Activated naive CD8-positive, alpha-beta T cell (primary cell): ENCODE measurements around the gene PLA2G4B.
A peak's percentile ranks its signal among the peaks of the same experiment; 100 is the strongest.

ENCODE experiments used
- H3K27ac Mint-ChIP-seq: one replicate; pipeline ENCODE4 v1.8.0; 2021; ENCODE audit warnings: mixed read lengths
- H3K27me3 Mint-ChIP-seq: one replicate; pipeline ENCODE4 v1.8.0; 2021; ENCODE audit warnings: mixed read lengths
- H3K36me3 Mint-ChIP-seq: one replicate; pipeline ENCODE4 v1.8.0; 2021; ENCODE audit warnings: mixed read lengths
- H3K4me1 Mint-ChIP-seq: one replicate; pipeline ENCODE4 v1.8.0; 2021; ENCODE audit warnings: low read depth, mixed read lengths
- H3K4me3 Mint-ChIP-seq: one replicate; pipeline ENCODE4 v1.8.0; 2021; ENCODE audit warnings: mild to moderate bottlenecking, mixed read lengths
- H3K9me3 Mint-ChIP-seq: one replicate; pipeline ENCODE4 v1.8.0; 2021; ENCODE audit warnings: low read depth, mixed read lengths

The PLA2G4B gene

DNA sequence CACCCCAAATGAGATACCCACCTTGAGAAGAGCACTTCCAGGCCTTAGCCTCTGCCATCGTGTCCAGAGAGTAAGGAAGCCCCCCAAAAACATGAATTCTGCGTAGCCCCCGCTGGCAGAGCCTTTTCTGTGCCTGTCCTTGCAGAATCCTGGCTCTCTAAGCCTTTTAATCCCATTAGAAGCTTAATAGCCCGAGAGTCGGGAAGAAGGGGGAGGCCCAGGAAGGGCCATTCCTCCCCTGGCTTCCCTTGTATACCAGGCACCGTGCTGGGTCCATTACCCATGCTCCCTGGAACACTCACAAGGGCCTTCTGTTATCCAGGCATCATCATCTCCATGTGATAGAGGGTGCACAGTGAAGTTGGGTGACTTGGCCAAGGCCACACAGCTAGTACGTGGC is 48.1 kb downstream of the PLA2G4B start:
- H3K4me3 Mint-ChIP-seq, result no peak overlapping the region
- H3K9me3 Mint-ChIP-seq, result no peaks in the 10 kb centered on the region
- no peak overlapping the region for H3K27ac Mint-ChIP-seq
- H3K4me1 Mint-ChIP-seq, result peaks cover 13% of the 10 kb centered on the region
- H3K27me3 Mint-ChIP-seq, result no peaks in the 10 kb centered on the region
- H3K36me3 Mint-ChIP-seq, result peaks cover 2% of the 10 kb centered on the region

DNA sequence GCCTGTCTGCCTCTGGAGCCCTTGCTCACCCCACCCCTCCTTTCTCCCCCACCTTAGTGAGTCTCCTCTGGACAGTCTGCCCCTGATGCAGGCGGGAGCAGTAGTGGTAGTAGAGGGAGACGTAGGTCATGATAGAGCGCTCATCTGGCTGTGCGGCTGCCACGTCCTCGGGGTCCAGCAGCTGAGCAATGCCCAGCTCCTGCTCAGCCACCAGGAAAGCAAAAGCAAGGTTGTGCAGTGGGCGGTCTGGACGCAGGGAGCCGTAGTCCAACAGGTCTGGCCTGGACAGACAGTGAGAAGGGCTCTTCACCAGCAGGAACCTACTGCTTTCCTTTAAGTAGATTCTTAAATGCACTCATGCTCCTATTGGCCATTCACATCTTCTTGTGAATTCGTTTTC is 48.5 kb downstream of the PLA2G4B start:
- no peaks in the 10 kb centered on the region for H3K27me3 Mint-ChIP-seq
- H3K27ac Mint-ChIP-seq, result no peak overlapping the region
- peaks cover 2% of the 10 kb centered on the region for H3K36me3 Mint-ChIP-seq
- H3K4me1 Mint-ChIP-seq, result peaks cover 13% of the 10 kb centered on the region
- no peaks in the 10 kb centered on the region for H3K9me3 Mint-ChIP-seq
- no peak overlapping the region for H3K4me3 Mint-ChIP-seq

DNA sequence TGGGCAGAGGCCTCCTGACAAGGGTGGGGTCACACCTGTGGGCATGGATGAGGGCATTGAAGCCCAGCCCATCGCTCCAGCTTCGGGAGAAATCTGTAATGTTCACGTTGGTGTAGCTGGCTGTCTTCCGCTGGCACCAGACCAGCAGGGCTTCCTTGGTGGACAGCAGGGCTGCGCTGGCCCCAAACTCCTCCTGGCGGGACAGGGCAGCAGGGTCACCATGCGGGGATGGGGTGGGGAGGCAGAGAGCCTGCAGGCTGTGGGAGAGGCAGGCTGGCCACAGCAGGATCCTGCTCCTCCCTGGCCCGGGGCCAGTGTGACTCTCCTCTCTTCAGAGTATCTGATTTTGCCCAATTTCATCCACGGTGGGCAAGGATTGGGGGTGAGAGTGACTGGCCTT is 49.2 kb downstream of the PLA2G4B start:
- H3K4me3 Mint-ChIP-seq, result no peak overlapping the region
- H3K36me3 Mint-ChIP-seq, result peaks cover 2% of the 10 kb centered on the region
- H3K27ac Mint-ChIP-seq, result no peak overlapping the region

DNA sequence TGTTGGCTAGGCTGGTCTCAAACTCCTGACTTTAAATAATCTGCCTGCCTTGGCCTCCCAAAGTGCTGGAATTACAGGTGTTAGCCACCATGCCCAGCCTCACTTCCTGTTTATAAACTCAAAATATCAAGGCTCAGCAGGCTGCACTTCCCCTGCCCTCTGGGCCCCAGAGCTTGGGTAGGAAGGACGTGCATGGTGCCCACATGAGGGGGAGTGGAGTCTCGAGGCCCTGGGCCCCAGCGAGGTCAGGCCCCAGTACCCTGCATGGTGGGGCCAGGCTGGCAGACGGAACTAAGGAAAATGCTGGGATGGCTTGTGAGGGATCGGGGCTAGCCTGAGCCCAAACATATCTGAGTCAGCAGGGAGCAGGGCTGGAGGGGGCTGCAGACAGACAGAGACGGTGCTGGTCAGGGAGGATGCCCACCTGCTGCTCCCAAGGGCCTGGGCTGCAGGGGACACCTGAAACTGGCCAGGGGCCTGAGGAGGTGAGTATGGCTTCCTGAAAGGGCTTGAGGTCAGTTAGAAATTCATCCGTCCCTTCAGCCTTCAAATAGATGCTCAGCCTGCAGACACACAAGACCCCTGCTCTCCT is 50.1 kb downstream of the PLA2G4B start:
- Mint-ChIP-seq H3K9me3 (no peaks in the 10 kb centered on the region), H3K4me1 (peaks cover 25% of the 10 kb centered on the region), H3K27me3 (no peaks in the 10 kb centered on the region), H3K4me3 (no peak overlapping the region), H3K27ac (no peak overlapping the region), H3K36me3 (peaks cover 2% of the 10 kb centered on the region)

More for the DNA sequence above, 49.2 kb downstream of the PLA2G4B start:
- peaks cover 17% of the 10 kb centered on the region for H3K4me1 Mint-ChIP-seq
- H3K9me3 Mint-ChIP-seq, result no peaks in the 10 kb centered on the region
- no peaks in the 10 kb centered on the region for H3K27me3 Mint-ChIP-seq

DNA sequence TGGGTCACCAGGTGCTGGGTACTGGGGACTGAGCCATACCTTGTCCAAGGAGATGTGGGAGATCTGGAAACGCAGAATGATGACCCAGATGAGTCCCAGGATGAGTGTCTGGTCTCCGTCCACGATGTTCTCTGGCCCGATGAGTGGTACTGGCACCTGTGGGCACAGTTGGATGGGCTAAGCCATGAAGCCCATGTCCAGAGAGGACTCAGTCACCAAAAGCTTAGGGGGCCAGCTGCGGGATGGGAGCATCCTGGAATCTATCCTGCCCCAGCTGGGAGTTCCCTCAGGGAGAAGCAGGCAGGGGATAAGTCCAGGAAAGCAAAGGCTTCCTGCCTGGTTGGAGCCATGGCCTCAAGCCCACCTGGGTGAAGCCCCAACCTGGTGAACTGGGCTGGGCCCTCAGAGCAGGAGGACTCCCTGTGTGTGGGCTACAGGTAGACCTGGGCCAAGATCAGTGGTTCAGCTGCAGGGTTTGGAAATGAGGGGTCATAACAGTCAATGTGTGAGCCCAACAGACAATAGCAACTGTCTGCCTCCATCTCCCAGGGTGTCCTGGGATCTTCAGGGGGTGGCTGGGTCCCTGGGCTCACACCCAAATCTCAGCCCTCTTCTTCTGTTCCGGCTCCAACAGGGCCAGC is 51.5 kb downstream of the PLA2G4B start:
- Mint-ChIP-seq H3K36me3 (peaks cover 2% of the 10 kb centered on the region), H3K4me1 (peaks cover 37% of the 10 kb centered on the region), H3K27ac (no peak overlapping the region), H3K9me3 (no peaks in the 10 kb centered on the region), H3K27me3 (no peaks in the 10 kb centered on the region), H3K4me3 (no peak overlapping the region)

DNA sequence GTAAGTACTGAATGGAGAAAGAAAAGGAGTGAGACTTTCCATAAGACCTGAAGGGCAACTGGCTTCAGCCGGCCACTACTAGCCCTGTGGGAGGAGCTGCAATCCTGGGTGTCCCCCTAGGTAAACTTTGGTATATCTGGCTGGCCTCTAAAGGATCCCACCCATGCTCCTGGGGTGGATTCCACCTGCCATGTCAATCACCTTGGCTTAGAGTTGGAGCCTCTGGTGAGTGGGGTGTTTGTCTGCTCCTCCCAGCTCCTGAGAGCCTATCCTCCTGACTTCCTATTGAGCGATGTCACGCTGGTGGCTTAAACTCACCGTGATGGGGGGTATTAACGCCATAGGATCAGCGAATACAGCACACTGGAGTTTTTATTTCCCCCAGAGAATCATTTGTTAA is 52.6 kb downstream of the PLA2G4B start:
- H3K27ac Mint-ChIP-seq, result no peak overlapping the region
- peaks cover 42% of the 10 kb centered on the region for H3K4me1 Mint-ChIP-seq

DNA sequence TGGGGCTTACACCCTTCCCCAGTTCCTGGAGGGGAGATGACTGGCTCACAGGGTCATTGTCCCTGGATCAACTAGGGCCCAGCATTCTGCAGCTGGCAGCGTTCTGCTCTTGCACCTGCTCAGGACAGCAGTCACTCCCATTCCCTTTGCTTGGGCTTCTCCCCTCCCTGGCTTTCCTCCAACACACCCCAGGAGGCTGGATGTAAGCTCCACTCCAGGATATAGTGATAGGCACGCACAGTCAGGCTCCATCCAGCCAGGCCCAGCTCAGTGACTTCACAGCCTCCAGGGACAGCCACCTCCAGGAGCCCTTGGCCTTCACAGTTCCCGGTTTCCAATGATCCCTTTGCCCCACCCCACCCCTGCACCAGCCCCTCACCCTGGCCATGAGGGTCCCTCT is 53.3 kb downstream of the PLA2G4B start:
- Mint-ChIP-seq H3K4me3 (no peak overlapping the region), H3K4me1 (peaks cover 43% of the 10 kb centered on the region), H3K9me3 (no peaks in the 10 kb centered on the region), H3K27ac (no peak overlapping the region), H3K36me3 (no peaks in the 10 kb centered on the region), H3K27me3 (no peaks in the 10 kb centered on the region)

More for the DNA sequence above, 52.6 kb downstream of the PLA2G4B start:
- no peaks in the 10 kb centered on the region for H3K9me3 Mint-ChIP-seq
- H3K27me3 Mint-ChIP-seq, result no peaks in the 10 kb centered on the region
- H3K36me3 Mint-ChIP-seq, result no peaks in the 10 kb centered on the region
- H3K4me3 Mint-ChIP-seq, result no peak overlapping the region

DNA sequence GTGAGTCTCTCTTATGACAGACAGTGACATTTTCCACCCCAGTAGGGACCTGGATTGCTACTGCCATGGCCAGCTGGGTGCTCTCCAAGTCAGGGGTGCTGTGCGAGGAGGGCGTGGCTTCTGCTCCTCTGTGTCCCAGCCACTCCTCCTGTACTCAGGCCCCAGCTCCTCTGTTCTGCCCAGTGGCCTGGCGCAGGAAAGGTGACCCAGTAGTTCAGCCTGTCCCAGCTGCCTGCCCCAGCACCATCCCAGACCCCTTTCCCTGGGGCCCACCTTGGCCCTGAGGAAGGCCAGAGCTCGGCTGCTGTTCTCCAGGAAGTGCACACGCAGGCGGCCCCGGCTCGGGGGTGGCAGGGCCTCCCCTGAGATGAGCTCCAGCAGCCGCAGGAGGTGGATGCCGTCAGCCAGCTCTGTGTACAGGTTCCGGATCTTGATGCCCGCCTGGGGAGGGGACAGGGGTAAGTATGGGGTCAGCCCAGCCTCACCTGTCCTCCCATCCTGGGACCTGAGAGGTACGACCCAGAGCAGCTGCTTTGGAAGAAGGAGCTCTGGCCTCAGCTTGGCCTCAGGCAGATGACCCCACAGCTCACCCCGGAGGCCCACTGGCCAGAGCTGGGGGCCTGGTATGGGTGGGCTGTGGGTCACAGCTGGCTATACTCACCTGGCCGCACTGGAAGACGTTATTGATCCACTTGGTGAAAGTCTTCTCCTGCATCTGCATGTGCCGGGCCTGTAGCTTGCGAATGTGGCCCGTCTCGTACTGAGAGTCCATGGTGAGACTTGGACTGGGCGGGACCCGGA is 54.2 kb downstream of the PLA2G4B start:
- Mint-ChIP-seq H3K4me1 (peaks cover 45% of the 10 kb centered on the region), H3K27me3 (no peaks in the 10 kb centered on the region), H3K9me3 (no peaks in the 10 kb centered on the region), H3K27ac (peak overlapping the region; percentile 50), H3K36me3 (no peaks in the 10 kb centered on the region), H3K4me3 (peak overlapping the region; percentile 17)

DNA sequence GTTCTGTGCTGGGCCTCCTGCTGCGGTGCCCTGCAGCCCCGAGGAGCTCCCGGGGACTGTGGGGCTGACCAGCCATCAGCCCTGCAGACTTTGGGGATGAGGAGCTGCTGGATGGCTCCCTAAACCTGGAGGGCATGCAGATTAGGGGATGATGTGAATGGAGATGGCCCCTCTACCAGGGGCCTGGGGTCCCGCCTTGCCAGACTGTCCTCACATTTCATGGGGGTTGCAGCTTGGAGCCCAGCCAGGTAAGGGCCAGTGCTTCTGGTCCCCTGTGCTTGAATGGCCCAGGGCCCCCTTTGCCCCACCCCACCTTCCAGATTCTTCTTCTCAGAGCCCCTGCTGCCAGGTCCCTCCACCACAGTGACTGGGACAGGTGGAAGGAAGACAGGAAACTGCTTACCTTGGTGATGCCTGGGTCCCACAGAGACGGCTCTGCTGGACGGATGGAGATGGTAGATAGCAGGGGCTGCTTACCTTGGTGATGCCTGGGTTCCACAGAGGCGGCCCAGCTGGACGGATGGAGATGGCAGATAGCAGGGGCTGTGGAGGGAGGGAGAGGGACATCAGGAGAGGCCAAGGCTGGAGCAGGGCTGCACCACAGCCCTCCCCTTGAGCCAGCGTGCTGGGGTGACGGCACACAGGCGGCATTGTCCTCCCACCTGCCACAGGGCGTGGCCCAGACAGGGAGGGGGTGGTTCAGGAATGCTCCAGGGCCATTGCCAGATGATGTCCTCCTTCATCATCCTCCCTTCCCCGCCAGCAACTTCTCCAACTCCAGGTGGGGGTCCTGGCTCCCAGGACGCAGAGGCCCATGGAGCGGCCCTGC is 55.0 kb downstream of the PLA2G4B start, which contains the start of gene SPTBN5:
SPTBN5 (minus strand) TSS at position 632 of the 829 bp plus-strand sequence; CDS start at position 76, 556 bp downstream.
- no peaks in the 10 kb centered on the region for H3K9me3 Mint-ChIP-seq
- no peaks in the 10 kb centered on the region for H3K36me3 Mint-ChIP-seq
- no peaks in the 10 kb centered on the region for H3K27me3 Mint-ChIP-seq
- peak within 1 kb of the TSS; percentile 86 for H3K27ac Mint-ChIP-seq
- H3K4me3 Mint-ChIP-seq, result peak within 1 kb of the TSS; percentile 56
- H3K4me1 Mint-ChIP-seq, result peaks cover 43% of the 10 kb centered on the region

DNA sequence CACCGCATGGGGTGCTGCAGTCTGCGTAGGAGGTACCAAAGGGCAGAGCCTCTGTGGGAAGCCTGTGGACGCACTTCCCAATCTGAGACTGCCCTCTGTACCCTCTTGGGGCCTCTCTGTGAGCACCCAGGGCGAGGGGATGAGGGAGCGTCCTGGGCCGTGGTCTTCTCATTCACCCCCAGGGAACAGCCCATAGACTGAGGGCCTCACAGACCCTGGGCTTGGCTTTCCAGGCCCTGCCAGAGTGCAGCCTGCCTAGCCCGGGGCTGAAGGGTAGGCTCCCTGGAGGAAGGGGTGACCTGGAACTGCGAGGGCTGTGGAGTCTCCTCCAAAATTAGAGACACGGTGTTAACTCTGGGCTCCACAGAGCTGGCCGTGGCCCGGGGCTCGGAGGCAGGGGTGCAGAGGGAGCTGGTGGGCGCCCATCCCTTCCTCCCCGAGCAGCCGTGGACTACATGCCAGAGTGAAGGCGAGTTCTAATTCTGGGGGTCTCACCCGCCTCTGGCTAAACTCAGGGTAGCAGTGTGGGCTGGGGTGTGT is 55.7 kb downstream of the PLA2G4B start:
- Mint-ChIP-seq H3K36me3 (no peaks in the 10 kb centered on the region), H3K27ac (peak overlapping the region; percentile 86), H3K27me3 (no peaks in the 10 kb centered on the region), H3K4me3 (peak overlapping the region; percentile 42), H3K9me3 (no peaks in the 10 kb centered on the region), H3K4me1 (peaks cover 38% of the 10 kb centered on the region)

DNA sequence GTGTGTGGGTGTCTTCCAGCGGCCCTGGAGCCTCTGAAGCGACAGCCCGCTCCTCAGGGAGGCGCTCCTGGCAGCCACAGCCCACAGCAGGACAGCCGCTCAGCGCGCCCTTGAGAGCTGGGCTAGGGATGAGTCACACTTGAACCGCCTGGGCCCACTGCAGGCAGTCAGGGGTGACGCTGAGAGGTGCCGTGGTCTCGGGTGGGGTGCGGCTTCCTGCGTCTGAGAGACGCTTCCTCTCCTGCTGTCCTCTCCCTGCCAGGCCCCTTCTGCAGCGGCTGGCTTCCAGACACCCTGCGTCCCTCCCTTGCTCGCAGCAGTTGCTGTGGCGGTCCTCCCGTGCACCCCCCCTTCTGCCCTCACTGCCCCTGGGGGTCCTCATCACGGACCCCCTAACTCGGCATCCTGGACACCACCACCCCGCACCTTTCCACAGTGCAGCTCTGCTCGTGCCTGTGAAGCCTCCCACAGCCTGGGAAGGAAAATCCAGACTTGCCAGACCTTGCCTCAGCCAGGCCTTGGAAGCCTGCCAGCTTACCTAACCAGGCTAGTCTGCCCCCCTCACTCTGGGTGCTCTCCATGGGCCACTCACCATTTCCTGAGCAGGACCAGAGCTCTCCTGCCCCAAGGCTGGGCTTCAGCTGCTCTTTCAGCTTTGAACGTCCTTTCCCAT is 56.3 kb downstream of the PLA2G4B start:
- H3K4me1 Mint-ChIP-seq, result peaks cover 35% of the 10 kb centered on the region
- H3K27me3 Mint-ChIP-seq, result no peaks in the 10 kb centered on the region
- H3K36me3 Mint-ChIP-seq, result no peaks in the 10 kb centered on the region
- peak overlapping the region; percentile 86 for H3K27ac Mint-ChIP-seq
- peak overlapping the region; percentile 52 for H3K4me3 Mint-ChIP-seq
- no peaks in the 10 kb centered on the region for H3K9me3 Mint-ChIP-seq

DNA sequence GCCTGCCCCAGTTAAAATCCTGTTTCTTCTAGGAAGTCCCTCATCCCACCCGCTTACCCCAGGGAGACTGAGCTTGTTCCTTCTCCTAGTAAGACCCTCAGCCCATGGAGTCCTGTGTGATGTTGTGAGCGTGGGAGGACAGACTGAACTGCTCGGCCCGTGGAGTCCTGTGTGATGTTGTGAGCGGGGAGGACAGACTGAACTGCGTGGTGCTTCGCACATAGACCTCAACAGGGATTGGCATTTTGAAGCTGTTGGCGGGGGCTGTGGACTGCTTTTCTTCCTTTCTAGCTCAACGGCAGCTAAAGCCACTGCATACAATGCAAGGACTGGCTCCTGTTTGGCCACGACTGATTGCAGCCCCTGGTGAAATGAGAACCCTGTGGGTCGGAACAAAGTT is 56.8 kb downstream of the PLA2G4B start:
- Mint-ChIP-seq H3K4me3 (peak overlapping the region; percentile 52), H3K27ac (peak overlapping the region; percentile 86), H3K9me3 (no peaks in the 10 kb centered on the region), H3K4me1 (peaks cover 35% of the 10 kb centered on the region), H3K36me3 (no peaks in the 10 kb centered on the region), H3K27me3 (no peaks in the 10 kb centered on the region)

DNA sequence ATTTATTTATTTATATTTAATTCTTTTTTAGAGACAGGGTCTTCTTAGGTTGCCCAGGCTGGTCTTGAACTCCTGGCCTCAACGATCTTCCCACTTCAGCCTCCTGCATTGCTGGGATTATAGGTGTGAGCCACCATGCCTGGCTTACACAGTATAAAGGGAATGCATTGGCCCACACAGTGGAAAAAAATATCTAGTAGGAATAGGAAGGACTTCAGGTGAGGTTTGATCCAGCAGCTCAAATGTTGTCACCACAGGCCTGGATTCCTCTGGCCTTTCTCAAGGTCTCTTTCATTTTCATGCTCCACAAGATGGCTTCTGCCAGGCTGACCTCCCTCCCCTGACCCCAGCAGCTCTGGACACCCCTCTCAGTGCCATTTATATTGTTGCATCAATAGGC is 57.3 kb downstream of the PLA2G4B start:
- no peak overlapping the region for H3K4me3 Mint-ChIP-seq
- no peaks in the 10 kb centered on the region for H3K27me3 Mint-ChIP-seq
- no peaks in the 10 kb centered on the region for H3K36me3 Mint-ChIP-seq
- peak overlapping the region; percentile 80 for H3K27ac Mint-ChIP-seq
- no peaks in the 10 kb centered on the region for H3K9me3 Mint-ChIP-seq
- peaks cover 35% of the 10 kb centered on the region for H3K4me1 Mint-ChIP-seq

DNA sequence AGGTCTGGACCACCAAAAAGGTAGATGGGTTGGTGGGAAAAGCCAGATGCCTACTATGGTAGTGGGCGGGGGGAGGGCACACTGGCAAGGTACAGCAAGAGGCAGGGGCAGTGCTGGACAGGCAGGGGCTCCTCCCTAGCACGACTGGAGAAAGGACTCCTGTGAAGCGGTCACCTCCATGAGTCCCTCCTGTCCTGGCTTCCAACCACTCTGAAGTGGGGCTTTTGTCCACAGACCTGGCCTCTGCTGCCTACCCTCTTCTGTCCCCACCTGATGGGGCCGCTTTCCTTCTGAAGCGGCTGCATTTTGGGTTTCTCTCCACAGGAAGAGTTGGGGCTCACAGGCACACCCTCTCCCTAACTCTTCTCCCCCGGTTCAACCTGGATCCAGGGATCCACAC is 57.9 kb downstream of the PLA2G4B start:
- Mint-ChIP-seq H3K27ac (no peak overlapping the region), H3K27me3 (no peaks in the 10 kb centered on the region), H3K36me3 (no peaks in the 10 kb centered on the region), H3K4me1 (peaks cover 35% of the 10 kb centered on the region), H3K9me3 (no peaks in the 10 kb centered on the region), H3K4me3 (no peak overlapping the region)
